HepG2 (cell line): Measurements from ENCODE around the gene PTPRH. TPM values are rescaled to one million over a fixed set of nuclear protein-coding genes. Genes with fewer than 3 reads are reported as not detected.

Experiments used
- ATRX ChIP-seq: sonication (generic); formaldehyde crosslinking; IDR thresholded peaks from 2 replicates; pipeline ENCODE4 v1.4.0; 2020; ENCODE audit warnings: missing genetic modification reagents, borderline replicate concordance
- CCAR2 ChIP-seq: fragments of 200-400 bp; formaldehyde crosslinking; optimal IDR thresholded peaks from 2 replicates; pipeline ENCODE3; 2018; ENCODE audit warnings: low read depth, mild to moderate bottlenecking, low read length, moderate library complexity
- DMAP1 ChIP-seq: IDR thresholded peaks from 2 replicates; pipeline ENCODE4 v1.6.1; 2016
- DPF2 ChIP-seq: sonication (generic); formaldehyde crosslinking; IDR thresholded peaks from 2 replicates; pipeline ENCODE4 v1.4.0; 2020; ENCODE audit warnings: mild to moderate bottlenecking, low read depth, missing genetic modification reagents, borderline replicate concordance
- FOXK2 ChIP-seq: fragments of 450-650 bp; IDR thresholded peaks from 2 replicates; pipeline ENCODE4 v1.6.1; 2016
- HNF4G ChIP-seq, 2 experiments: sonication (generic) in 1 of 2; formaldehyde crosslinking in 1 of 2; IDR thresholded peaks; 2 replicates each; pipeline versions ENCODE4 v1.4.0 to v1.6.1; 2011 to 2020; ENCODE audit warnings: borderline replicate concordance in 2 of 2, low read depth in 2 of 2, mild to moderate bottlenecking in 2 of 2, low read length in 1 of 2, missing genetic modification reagents in 1 of 2, moderate library complexity in 1 of 2
- IRX3 ChIP-seq: sonication (generic); formaldehyde crosslinking; IDR thresholded peaks from 2 replicates; pipeline ENCODE4 v1.8.1; 2023; ENCODE audit warnings: mild to moderate bottlenecking, low read depth, missing genetic modification reagents, borderline replicate concordance
- JDP2 ChIP-seq: sonication (generic); formaldehyde crosslinking; IDR thresholded peaks from 2 replicates; pipeline ENCODE4 v1.8.1; 2022; ENCODE audit warnings: missing genetic modification reagents, borderline replicate concordance
- MAFK ChIP-seq, 2 experiments: IDR thresholded peaks in 1 of 2; conservative IDR thresholded peaks in 1 of 2; 2 replicates each; pipeline ENCODE4 v1.6.1; 2011; ENCODE audit warnings: improper control_type of control experiment in 2 of 2, low read length in 2 of 2
- PLRG1 ChIP-seq: fragments of 450-650 bp; conservative IDR thresholded peaks from 2 replicates; pipeline ENCODE4 v1.6.1; 2016
- POGZ ChIP-seq: sonication (generic); formaldehyde crosslinking; IDR thresholded peaks from 2 replicates; pipeline ENCODE4 v1.4.0; 2020; ENCODE audit warnings: mild to moderate bottlenecking, missing genetic modification reagents
- TARDBP ChIP-seq: sonication (generic); formaldehyde crosslinking; IDR thresholded peaks from 2 replicates; pipeline ENCODE4 v1.8.0; 2022; ENCODE audit warnings: mild to moderate bottlenecking, missing genetic modification reagents
- TCF12 ChIP-seq, 2 experiments: fragments of 450-650 bp in 1 of 2; sonication (generic) in 1 of 2; formaldehyde crosslinking in 1 of 2; IDR thresholded peaks; 2 replicates each; pipeline versions ENCODE4 v1.6.1 to v1.8.0; 2017 to 2022; ENCODE audit warnings: antibody characterized with exemption in 1 of 2, mild to moderate bottlenecking in 1 of 2, missing genetic modification reagents in 1 of 2, moderate library complexity in 1 of 2
- TCF7L2 ChIP-seq: IDR thresholded peaks from 2 replicates; pipeline ENCODE4 v1.6.1; 2011; ENCODE audit warnings: mild to moderate bottlenecking, low read depth, low read length, moderate library complexity
- ZNF124 ChIP-seq: sonication (generic); formaldehyde crosslinking; IDR thresholded peaks from 2 replicates; pipeline ENCODE4 v1.4.0; 2020; ENCODE audit warnings: missing genetic modification reagents
- ZNF329 ChIP-seq: sonication (generic); formaldehyde crosslinking; IDR thresholded peaks from 2 replicates; pipeline ENCODE4 v1.9.0; 2021; ENCODE audit warnings: low read depth, mild to moderate bottlenecking, missing genetic modification reagents
- ZNF570 ChIP-seq: sonication (generic); formaldehyde crosslinking; IDR thresholded peaks from 2 replicates; pipeline ENCODE4 v1.4.0; 2020; ENCODE audit warnings: mild to moderate bottlenecking, missing genetic modification reagents, borderline replicate concordance
- ZNF780A ChIP-seq: sonication (generic); formaldehyde crosslinking; IDR thresholded peaks from 2 replicates; pipeline ENCODE4 v1.8.0; 2022; ENCODE audit warnings: mild to moderate bottlenecking, missing genetic modification reagents, moderate library complexity
- ZSCAN12 ChIP-seq: sonication (generic); formaldehyde crosslinking; IDR thresholded peaks from 2 replicates; pipeline ENCODE4 v1.9.0; 2021; ENCODE audit warnings: mild to moderate bottlenecking, missing genetic modification reagents
- polyA plus RNA-seq, 8 experiments: library from polyadenylated mRNA; depleted of rRNA in 3 of 8; stranded (reverse) in 7 of 8; unstranded in 1 of 8; fragments of >200 nt; fragmentation: Illumina TruSeq in 4 of 8; extraction: Trizol in 4 of 8; gene quantifications; 2 replicates each; pipeline versions ENCODE4 v1.2.1 to v1.2.3, GENCODE V29; 2011 to 2016; ENCODE audit warnings: low read depth in 4 of 8, missing spikeins in 1 of 8, mixed read lengths in 1 of 8; ENCODE audit not compliant: insufficient read depth in 1 of 8
- total RNA-seq, 5 experiments: library from RNA; depleted of rRNA; stranded (reverse); fragments of >200 nt; fragmentation: Illumina TruSeq; extraction: Trizol; gene quantifications; 2 replicates each; pipeline ENCODE4 v1.2.3, GENCODE V29; 2016; ENCODE audit warnings: low read depth in 1 of 5
- TF ChIP-seq, protein P1 (sequence below): sonication (generic); formaldehyde crosslinking; IDR thresholded peaks from 2 replicates; pipeline ENCODE4; 2020; ENCODE audit warnings: missing genetic modification reagents, mild to moderate bottlenecking, borderline replicate concordance
- TF ChIP-seq, protein P2 (sequence below): sonication (generic); formaldehyde crosslinking; IDR thresholded peaks from 2 replicates; pipeline ENCODE4 v1.4.0; 2020; ENCODE audit warnings: missing genetic modification reagents
- TF ChIP-seq, protein P3 (sequence below): sonication (generic); formaldehyde crosslinking; IDR thresholded peaks from 2 replicates; pipeline ENCODE4 v1.5.1; 2020; ENCODE audit warnings: missing genetic modification reagents, mild to moderate bottlenecking, borderline replicate concordance

Gene PTPRH
- total and polyA plus RNA-seq, 2 of the 13 experiments (the other 11 are each of a cell fraction or from before 2014, with no cell fraction given), result 14.7 to 125 TPM

DNA sequence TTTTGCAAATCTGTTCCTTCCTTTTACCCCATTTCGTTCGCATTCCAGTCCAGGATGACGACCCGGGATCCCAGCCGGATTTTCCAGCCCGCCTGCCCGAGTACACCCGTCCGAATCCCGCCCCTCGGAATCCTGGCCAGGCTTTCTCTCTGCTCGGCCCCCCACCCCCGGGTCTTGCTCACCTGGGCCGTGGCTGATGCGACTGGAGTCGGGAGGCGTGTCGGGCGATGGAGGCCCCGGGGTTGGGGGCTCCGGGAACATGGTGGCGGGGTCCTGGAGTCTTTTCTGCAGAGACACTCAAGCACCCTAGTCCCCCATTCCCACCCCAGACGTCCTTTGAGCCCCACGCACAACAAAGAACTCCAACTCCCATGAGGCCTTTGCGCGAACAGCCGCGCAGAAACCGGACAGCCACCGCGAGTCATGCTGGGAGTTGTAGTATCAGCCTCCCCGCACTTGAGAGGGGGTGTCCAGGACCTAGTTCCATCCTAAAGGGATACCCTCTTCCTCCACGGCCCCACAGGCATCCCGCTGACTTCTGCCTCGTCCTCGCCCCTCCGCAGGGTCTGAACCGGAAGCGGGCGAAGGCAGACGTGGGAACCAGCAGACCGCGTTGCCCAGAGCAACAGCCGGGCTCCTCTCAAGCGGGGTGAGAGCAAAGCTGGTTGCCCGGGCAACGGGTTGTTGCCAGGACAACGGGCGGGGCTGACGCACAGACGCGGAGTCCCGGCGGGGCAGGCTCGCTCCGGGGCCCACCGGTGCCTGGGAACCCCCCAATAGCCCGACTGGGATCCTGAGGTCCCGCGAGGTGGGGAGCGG is 30.3 kb downstream of the PTPRH start (continued):
- TF ChIP-seq, protein P1, sequence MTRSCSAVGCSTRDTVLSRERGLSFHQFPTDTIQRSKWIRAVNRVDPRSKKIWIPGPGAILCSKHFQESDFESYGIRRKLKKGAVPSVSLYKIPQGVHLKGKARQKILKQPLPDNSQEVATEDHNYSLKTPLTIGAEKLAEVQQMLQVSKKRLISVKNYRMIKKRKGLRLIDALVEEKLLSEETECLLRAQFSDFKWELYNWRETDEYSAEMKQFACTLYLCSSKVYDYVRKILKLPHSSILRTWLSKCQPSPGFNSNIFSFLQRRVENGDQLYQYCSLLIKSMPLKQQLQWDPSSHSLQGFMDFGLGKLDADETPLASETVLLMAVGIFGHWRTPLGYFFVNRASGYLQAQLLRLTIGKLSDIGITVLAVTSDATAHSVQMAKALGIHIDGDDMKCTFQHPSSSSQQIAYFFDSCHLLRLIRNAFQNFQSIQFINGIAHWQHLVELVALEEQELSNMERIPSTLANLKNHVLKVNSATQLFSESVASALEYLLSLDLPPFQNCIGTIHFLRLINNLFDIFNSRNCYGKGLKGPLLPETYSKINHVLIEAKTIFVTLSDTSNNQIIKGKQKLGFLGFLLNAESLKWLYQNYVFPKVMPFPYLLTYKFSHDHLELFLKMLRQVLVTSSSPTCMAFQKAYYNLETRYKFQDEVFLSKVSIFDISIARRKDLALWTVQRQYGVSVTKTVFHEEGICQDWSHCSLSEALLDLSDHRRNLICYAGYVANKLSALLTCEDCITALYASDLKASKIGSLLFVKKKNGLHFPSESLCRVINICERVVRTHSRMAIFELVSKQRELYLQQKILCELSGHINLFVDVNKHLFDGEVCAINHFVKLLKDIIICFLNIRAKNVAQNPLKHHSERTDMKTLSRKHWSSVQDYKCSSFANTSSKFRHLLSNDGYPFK (CRISPR knock-in tag), result 0 out of 2 replicates have a peak, but pooled peaks have one; percentile 14
- TF ChIP-seq IRX3 (CRISPR knock-in tag) (no peak), CCAR2 (no peak), TCF12 (IDR thresholded peaks at IDR 0.05) (no peak), TCF12 (CRISPR knock-in tag; IDR thresholded peaks at IDR 0.05) (no peak), DPF2 (CRISPR knock-in tag) (no peak), POGZ (CRISPR knock-in tag) (no peak), TCF7L2 (no peak), ZSCAN12 (CRISPR knock-in tag) (no peak), ZNF124 (0 out of 2 replicates have a peak, but pooled peaks have one; percentile 23), ZNF329 (CRISPR knock-in tag) (no peak), JDP2 (no peak), DMAP1 (CRISPR knock-in tag) (no peak), MAFK (conservative IDR thresholded peaks at IDR 0.05 in 1 of 2, IDR thresholded peaks at IDR 0.05 in 1 of 2; ENCODE audit: low read length in 2 of 2) (no peak), FOXK2 (no peak), TARDBP (CRISPR knock-in tag) (0 out of 2 replicates have a peak, but pooled peaks have one; percentile 5), HNF4G (IDR thresholded peaks at IDR 0.05; ENCODE audit: borderline replicate concordance, low read depth, low read length) (no peak), HNF4G (CRISPR knock-in tag; IDR thresholded peaks at IDR 0.05; ENCODE audit: borderline replicate concordance, low read depth) (no peak), ZNF780A (no peak), ATRX (CRISPR knock-in tag) (no peak), ZNF570 (no peak), PLRG1 (no peak)
- TF ChIP-seq, protein P2, sequence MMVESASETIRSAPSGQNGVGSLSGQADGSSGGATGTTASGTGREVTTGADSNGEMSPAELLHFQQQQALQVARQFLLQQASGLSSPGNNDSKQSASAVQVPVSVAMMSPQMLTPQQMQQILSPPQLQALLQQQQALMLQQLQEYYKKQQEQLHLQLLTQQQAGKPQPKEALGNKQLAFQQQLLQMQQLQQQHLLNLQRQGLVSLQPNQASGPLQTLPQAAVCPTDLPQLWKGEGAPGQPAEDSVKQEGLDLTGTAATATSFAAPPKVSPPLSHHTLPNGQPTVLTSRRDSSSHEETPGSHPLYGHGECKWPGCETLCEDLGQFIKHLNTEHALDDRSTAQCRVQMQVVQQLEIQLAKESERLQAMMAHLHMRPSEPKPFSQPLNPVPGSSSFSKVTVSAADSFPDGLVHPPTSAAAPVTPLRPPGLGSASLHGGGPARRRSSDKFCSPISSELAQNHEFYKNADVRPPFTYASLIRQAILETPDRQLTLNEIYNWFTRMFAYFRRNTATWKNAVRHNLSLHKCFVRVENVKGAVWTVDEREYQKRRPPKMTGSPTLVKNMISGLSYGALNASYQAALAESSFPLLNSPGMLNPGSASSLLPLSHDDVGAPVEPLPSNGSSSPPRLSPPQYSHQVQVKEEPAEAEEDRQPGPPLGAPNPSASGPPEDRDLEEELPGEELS (CRISPR knock-in tag), result no peak
- TF ChIP-seq, protein P3, sequence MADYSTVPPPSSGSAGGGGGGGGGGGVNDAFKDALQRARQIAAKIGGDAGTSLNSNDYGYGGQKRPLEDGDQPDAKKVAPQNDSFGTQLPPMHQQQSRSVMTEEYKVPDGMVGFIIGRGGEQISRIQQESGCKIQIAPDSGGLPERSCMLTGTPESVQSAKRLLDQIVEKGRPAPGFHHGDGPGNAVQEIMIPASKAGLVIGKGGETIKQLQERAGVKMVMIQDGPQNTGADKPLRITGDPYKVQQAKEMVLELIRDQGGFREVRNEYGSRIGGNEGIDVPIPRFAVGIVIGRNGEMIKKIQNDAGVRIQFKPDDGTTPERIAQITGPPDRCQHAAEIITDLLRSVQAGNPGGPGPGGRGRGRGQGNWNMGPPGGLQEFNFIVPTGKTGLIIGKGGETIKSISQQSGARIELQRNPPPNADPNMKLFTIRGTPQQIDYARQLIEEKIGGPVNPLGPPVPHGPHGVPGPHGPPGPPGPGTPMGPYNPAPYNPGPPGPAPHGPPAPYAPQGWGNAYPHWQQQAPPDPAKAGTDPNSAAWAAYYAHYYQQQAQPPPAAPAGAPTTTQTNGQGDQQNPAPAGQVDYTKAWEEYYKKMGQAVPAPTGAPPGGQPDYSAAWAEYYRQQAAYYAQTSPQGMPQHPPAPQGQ, result no peak
